ENCODE data around the gene CNTRL.
"Not testable (repeated sequence)": the region's sequence is repeated elsewhere in the genome, so short reads cannot be mapped to it uniquely, and the experiment has no call there.

The CNTRL gene

GRCh38 chr9:121071370-121071755, 3.4 kb upstream of the CNTRL start:
- no peak for DNase-seq

- DNase-seq: no peak
Measured at GRCh38 chr9:121071756-121072421, 2.9 kb upstream of the CNTRL start.

- DNase-seq: no peak
Measured at GRCh38 chr9:121073038-121073437, 1.7 kb upstream of the CNTRL start.

DNA sequence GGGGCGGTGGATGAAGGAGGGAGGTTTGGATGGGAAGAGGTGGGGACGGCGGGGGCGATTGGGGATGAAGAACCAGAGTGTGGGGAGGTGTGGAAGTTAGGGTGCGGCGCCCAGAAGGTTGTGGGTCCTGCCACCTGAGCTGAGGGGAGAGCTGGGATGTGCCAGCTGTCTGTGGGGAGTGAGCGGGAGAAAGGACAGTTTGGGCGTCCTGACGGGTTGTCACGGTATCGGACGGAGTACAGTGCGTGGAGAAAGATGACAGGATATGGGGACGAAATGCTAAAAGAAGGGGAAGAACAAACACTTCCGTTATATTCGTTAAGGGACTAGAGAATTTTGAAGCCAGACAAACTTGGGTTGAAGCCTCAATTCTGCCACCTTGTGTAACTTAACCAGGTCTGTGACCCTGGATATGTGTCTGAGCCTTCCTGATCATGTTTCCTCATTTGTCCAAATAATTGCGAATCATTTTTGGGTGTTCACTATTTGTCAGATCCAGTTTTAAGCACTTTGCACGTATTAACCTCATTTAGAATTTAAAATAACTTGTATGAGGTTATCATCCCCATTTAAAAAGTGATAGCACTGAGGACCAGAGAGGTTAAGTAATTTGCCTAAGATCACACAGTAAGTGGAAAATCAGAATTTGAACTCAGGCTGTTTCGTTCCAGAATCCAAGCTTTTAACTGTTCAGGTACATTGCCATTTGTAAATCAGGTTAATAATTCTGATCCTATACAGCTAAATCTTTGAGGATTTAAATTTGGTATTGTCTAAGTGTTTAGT, 689 bp downstream of the CNTRL start:
- DNase-seq: peak; percentile 44

GRCh38 chr9:121082075-121082474, 7.3 kb downstream of the CNTRL start:
- no peak for DNase-seq

- DNase-seq: no peak
Measured at GRCh38 chr9:121085661-121086060, 10.9 kb downstream of the CNTRL start.

GRCh38 chr9:121088576-121088975, 13.8 kb downstream of the CNTRL start:
- no peak for DNase-seq

- DNase-seq: not testable (repeated sequence)
Measured at GRCh38 chr9:121090743-121091142, 16.0 kb downstream of the CNTRL start.

DNA sequence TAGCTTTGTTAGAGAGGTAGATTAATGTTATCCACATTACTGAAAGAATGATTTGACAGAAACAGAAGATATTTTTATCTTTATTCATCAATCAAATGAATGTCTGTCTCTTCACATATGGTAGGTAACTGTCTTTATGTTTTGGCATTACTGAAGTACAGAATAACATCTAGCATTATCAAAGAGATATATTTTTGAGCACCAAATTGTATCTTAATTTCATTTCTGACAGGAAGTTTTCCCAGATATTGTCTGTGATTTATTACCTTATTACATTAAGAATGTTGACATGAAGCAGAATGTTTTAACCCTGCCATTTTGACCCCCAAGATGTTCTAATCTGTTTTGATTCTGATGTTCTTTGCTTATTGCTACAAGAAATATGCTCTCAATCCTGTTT, 20.3 kb downstream of the CNTRL start:
- DNase-seq: no peak

DNA sequence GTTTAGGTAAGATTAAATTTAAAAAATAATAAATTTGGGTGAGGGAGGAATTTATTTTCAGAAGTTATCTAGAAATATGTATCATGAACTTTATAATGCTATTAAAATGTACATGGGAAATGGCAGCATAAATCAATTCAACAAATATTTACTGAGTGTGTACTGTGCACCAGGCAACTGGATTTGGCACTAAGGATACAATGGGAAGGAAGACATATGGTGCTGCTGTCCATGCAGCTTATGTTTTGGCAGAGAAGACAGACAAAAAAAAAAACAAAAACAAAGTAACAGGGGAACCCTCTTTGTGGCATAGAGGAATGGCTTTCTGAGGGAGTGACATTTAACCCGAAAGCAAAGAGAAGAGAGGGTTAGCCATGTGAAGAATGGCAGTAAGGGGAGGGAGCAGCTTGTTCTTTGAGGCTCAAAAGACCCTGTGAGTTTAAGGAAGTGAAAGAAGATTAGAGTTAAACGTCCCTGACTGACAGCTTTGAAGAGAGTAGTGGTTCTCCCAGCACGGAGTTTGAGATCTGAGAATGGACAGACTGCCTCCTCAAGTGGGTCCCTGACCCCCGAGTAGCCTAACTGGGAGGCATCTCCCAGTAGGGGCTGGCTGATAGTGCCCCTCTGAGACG, 23.9 kb downstream of the CNTRL start:
- no peak for DNase-seq

GRCh38 chr9:121104054-121104453, 29.3 kb downstream of the CNTRL start:
- DNase-seq: not testable (repeated sequence)

GRCh38 chr9:121105531-121105930, 30.8 kb downstream of the CNTRL start:
- DNase-seq: no peak

GRCh38 chr9:121107029-121107428, 32.3 kb downstream of the CNTRL start:
- no peak for DNase-seq

DNA sequence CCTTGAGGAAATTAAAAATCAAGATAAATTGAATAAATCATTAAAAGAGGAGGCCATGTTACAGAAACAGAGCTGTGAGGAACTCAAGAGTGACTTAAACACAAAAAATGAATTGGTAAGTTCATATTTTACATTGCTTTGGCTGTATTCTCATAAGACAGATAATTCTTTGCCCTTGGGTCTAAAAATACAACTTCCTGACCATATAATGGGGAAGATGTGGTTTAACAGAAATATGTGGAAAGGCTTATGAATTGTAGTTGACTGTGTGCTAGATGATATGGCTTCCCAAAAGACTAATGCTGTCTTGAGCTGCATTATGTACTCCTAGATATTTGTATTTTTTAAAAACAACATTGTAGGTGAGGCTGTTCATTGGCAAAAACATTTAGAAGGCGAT, 33.1 kb downstream of the CNTRL start:
- no peak for DNase-seq

GRCh38 chr9:121115466-121115865, 40.7 kb downstream of the CNTRL start:
- no peak for DNase-seq

DNA sequence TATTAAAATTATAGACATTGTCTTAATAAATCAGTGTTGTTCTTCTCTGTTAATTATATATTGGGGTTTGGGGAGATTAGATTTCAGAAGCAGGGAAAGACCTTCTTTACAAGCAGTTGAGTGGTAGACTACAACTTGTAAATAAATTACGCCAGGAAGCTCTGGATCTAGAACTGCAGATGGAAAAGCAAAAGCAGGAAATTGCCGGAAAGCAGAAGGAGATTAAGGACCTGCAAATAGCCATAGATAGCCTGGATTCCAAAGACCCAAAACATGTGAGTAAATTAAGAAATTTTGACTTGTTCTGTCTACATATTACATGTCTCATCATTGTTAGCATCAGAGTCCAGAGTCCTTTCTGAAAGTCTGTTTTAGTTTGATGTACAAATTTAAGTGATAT, 43.5 kb downstream of the CNTRL start:
- no peak for DNase-seq

DNA sequence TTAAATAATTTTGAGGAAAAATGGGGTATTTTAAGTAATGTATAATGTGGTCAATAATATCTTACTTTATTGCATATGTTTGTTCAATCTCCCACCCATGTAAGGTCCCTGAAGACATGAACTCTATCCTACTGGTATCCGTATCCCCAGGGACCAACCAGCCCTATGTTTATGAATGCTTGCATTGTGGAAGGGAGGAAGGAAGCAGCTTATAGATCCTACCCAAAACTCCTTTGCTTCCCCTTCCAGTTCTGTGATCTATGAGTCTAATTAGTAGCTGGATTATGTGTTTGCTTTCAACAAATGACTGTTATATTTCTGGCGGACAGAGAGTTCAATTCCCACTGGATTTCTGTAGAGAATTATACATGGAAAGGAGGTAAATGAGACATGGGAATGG, 45.6 kb downstream of the CNTRL start:
- DNase-seq: no peak

DNA sequence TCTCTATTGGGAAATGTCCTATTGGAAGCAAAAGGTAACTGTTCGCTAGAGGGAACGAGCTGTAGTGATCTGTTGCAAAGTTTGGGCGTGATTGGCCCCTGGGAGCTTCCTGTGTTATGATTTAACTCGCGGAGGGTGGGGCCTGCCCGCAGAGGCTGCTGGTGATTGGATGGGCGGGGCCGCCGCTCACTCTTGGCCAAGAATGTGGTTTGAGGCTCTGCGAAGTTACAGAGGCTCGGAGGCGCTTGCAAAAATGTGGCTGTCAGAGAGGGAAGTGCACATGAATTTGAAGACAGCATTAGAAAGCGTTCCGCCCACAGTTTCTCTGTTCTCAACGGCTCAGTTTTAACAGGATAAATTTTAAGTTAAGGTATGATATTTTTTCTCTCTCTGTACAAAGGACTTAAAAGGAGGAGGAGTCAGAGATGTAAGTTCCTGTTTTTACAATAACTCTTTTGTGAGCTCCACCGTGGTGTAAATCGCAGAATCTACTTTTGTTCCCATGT, 46.9 kb downstream of the CNTRL start:
- DNase-seq: peak; percentile 89

GRCh38 chr9:121122246-121123032, 47.7 kb downstream of the CNTRL start:
- DNase-seq: no peak

DNA sequence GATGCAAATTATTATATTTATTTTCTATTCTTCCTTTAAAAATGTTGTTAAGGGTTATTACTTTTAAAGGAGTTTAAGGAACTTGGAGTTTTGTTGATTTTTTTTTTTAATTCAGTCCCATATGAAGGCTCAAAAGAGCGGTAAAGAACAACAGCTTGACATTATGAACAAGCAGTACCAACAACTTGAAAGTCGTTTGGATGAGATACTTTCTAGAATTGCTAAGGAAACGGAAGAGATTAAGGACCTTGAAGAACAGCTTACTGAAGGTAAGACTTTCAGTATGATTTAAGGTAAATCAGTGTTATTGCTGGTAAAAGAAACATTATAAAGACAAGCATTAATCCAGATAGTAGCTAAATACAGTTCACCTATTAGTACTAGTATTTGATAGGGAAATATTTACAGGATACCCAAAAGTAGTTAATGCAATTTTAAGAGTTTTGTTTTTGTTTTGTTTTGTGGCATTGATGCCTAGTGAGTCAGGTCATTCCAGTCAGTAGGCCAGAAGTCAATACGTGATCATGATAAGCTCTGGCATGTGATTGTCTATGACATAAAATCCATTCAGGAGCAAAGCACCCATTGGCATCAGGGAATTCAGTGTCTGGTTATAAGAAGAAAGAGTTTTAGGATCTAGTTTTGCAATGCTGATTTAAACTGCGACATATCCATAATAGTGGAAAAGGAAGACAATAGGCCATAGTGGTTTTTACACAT, 49.2 kb downstream of the CNTRL start:
- DNase-seq: no peak

GRCh38 chr9:121125590-121125989, 50.8 kb downstream of the CNTRL start:
- no peak for DNase-seq

DNA sequence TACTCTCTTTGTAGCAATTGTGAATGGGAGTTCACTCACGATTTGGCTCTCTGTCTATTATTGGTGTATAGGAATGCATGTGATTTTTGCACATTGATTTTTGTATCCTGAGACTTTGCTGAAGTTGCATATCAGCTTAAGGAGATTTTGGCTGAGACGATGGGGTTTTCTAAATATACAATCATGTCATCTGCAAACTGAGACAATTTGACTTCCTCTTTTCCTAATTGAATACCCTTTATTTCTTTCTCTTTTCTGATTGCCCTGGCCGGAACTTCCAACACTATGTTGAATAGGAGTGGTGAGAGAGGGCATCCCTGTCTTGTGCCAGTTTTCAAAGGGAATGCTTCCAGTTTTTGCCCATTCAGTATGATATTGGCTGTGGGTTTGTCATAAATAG, 54.6 kb downstream of the CNTRL start:
- not testable (repeated sequence) for DNase-seq
